Gastrocnemius medialis (tissue), 4 donors: ENCODE results near the gene ZBED1.
"Not testable (repeated sequence)": the region's sequence is repeated elsewhere in the genome, so short reads cannot be mapped to it uniquely, and the experiment has no call there.

Experiments used
- CTCF ChIP-seq, 5 experiments: fragments of 450-650 bp in 3 of 5; fragments of 200-600 bp in 2 of 5; sonication (generic) in 2 of 5; IDR thresholded peaks in 4 of 5; conservative IDR thresholded peaks in 1 of 5; 1 replicate in 4 of 5; 2 replicates in 1 of 5; pipeline ENCODE4 v1.5.1; 2016 to 2019; ENCODE audit warnings: antibody characterized with exemption in 5 of 5, mild to moderate bottlenecking in 3 of 5, moderate library complexity in 3 of 5
- POLR2A ChIP-seq, 2 donors: fragments of 450-650 bp; IDR thresholded peaks; one replicate each; pipeline ENCODE4 v1.6.1; 2017; ENCODE audit warnings: antibody characterized with exemption in 2 of 2, mild to moderate bottlenecking in 2 of 2, moderate library complexity in 2 of 2

GRCh38 chrX:2473064-2473463 lies 27.7 kb downstream of the ZBED1 start:
- not testable (repeated sequence) for TF ChIP-seq CTCF (IDR thresholded peaks at IDR 0.05 in 4 of 5, conservative IDR thresholded peaks at IDR 0.05 in 1 of 5); POLR2A (IDR thresholded peaks at IDR 0.05)
